HG02973 (cell line): ENCODE data around the gene SLC2A8.

Experiments
- ATAC-seq: cut with Tn5 transposase; IDR thresholded peaks from one replicate; pipeline ENCODE4 v1.9.1; 2021; ENCODE audit warnings: moderate library complexity; ENCODE audit not compliant: unreplicated experiment

SLC2A8 gene

GRCh38 chr9:127396808-127397645, at the start of gene SLC2A8:
Gene SLC2A8, plus strand, starts transcription at chr9:127397169. Its CDS starts 62 bp downstream, at chr9:127397231.
- ATAC-seq, result peak; percentile 94

GRCh38 chr9:127347831-127348776, 48.9 kb upstream of the SLC2A8 start:
- no peak for ATAC-seq

GRCh38 chr9:127349483-127350113, 47.4 kb upstream of the SLC2A8 start:
- ATAC-seq, result no peak

- ATAC-seq, result no peak
These were observed 45.5 kb upstream of the SLC2A8 start for GRCh38 chr9:127351182-127352166.

GRCh38 chr9:127353882-127354281, 43.1 kb upstream of the SLC2A8 start:
- no peak for ATAC-seq

- ATAC-seq, result no peak
These were observed 40.1 kb upstream of the SLC2A8 start for GRCh38 chr9:127356906-127357305.

GRCh38 chr9:127358023-127358535, 38.9 kb upstream of the SLC2A8 start:
- ATAC-seq, result no peak

GRCh38 chr9:127358770-127359169, 38.2 kb upstream of the SLC2A8 start:
- ATAC-seq, result no peak

- no peak for ATAC-seq
These were observed 36.7 kb upstream of the SLC2A8 start for GRCh38 chr9:127360250-127360649.

- ATAC-seq, result no peak
These were observed 36.1 kb upstream of the SLC2A8 start for GRCh38 chr9:127360829-127361228.

GRCh38 chr9:127361561-127361960, 35.4 kb upstream of the SLC2A8 start:
- ATAC-seq, result no peak

GRCh38 chr9:127362829-127363228, 34.1 kb upstream of the SLC2A8 start:
- ATAC-seq, result no peak

- no peak for ATAC-seq
These were observed 31.5 kb upstream of the SLC2A8 start for GRCh38 chr9:127365461-127365860.

GRCh38 chr9:127366594-127366993, 30.4 kb upstream of the SLC2A8 start:
- no peak for ATAC-seq

- no peak for ATAC-seq
These were observed 28.0 kb upstream of the SLC2A8 start for GRCh38 chr9:127368852-127369402.

GRCh38 chr9:127369428-127369827, 27.5 kb upstream of the SLC2A8 start:
- no peak for ATAC-seq

GRCh38 chr9:127370147-127370579, 26.8 kb upstream of the SLC2A8 start:
- ATAC-seq, result no peak

GRCh38 chr9:127370672-127371648, 26.0 kb upstream of the SLC2A8 start:
- ATAC-seq, result no peak
